Skin epidermis (tissue), 12 donors: ENCODE data around the gene CGRRF1.

ENCODE experiments used
- H3K27ac ChIP-seq, 21 experiments: fragments of 200-600 bp; sonication (generic) in 11 of 21; one replicate each; pipeline ENCODE4 v1.5.0; 2020; ENCODE audit warnings: mild to moderate bottlenecking in 3 of 21, inconsistent platforms in 2 of 21, moderate library complexity in 2 of 21
- H3K4me3 ChIP-seq, 7 experiments: fragments of 200-600 bp; sonication (generic) in 2 of 7; one replicate each; pipeline ENCODE4 v1.5.0; 2020; ENCODE audit warnings: inconsistent platforms in 2 of 7, mild to moderate bottlenecking in 2 of 7, moderate library complexity in 1 of 7

The CGRRF1 gene

GRCh38 chr14:54488646-54489317, 20.9 kb upstream of the CGRRF1 start, which contains the start of gene GMFB:
Gene GMFB (minus strand): TSS chr14:54488980. CDS start chr14:54488927, 53 bp downstream.
- H3K27ac ChIP-seq: peak within 1 kb of the TSS; percentile 92 to 99 (median 97)
- peak within 1 kb of the TSS; percentile 80 to 99 (median 93) for H3K4me3 ChIP-seq

- H3K4me3 ChIP-seq: peak overlapping the region; percentile 80 to 99 (median 93)
- peak overlapping the region in 20 of 21 experiments; percentile 71 to 99 (median 97) for H3K27ac ChIP-seq
These were observed 20.4 kb upstream of the CGRRF1 start for GRCh38 chr14:54489318-54489683.

- Histone ChIP-seq H3K27ac (peak overlapping the region in 18 of 21 experiments; percentile 71 to 99 (median 97)), H3K4me3 (no peak overlapping the region)
These were observed 19.8 kb upstream of the CGRRF1 start for GRCh38 chr14:54489731-54490444.

GRCh38 chr14:54490445-54491175, 19.1 kb upstream of the CGRRF1 start:
- H3K27ac ChIP-seq: peak overlapping the region in 1 of 21 experiments; percentile 99
- H3K4me3 ChIP-seq: no peak overlapping the region

- H3K4me3 ChIP-seq: no peak overlapping the region
These were observed 16.4 kb upstream of the CGRRF1 start for GRCh38 chr14:54493293-54493692.

GRCh38 chr14:54497224-54497623, 12.5 kb upstream of the CGRRF1 start:
- Histone ChIP-seq H3K27ac (no peak overlapping the region), H3K4me3 (no peak overlapping the region)

More at GRCh38 chr14:54493293-54493692, 16.4 kb upstream of the CGRRF1 start:
- no peak overlapping the region for H3K27ac ChIP-seq

- no peak overlapping the region for H3K4me3 ChIP-seq
- no peak overlapping the region for H3K27ac ChIP-seq
These were observed 11.6 kb upstream of the CGRRF1 start for GRCh38 chr14:54498095-54498531.

- Histone ChIP-seq H3K4me3 (no peak overlapping the region), H3K27ac (no peak overlapping the region)
These were observed 11.1 kb upstream of the CGRRF1 start for GRCh38 chr14:54498579-54498978.

- Histone ChIP-seq H3K27ac (no peak overlapping the region), H3K4me3 (no peak overlapping the region)
These were observed 9.0 kb upstream of the CGRRF1 start for GRCh38 chr14:54500744-54501143.

- Histone ChIP-seq H3K27ac (no peak overlapping the region), H3K4me3 (no peak overlapping the region)
These were observed 8.2 kb upstream of the CGRRF1 start for GRCh38 chr14:54501480-54501879.

GRCh38 chr14:54502602-54503001, 7.1 kb upstream of the CGRRF1 start:
- Histone ChIP-seq H3K4me3 (no peak overlapping the region), H3K27ac (no peak overlapping the region)

GRCh38 chr14:54503486-54503885, 6.2 kb upstream of the CGRRF1 start:
- Histone ChIP-seq H3K4me3 (no peak overlapping the region), H3K27ac (no peak overlapping the region)

- H3K4me3 ChIP-seq: no peak overlapping the region
- no peak overlapping the region for H3K27ac ChIP-seq
These were observed 2.7 kb downstream of the CGRRF1 start for GRCh38 chr14:54512393-54512792.

GRCh38 chr14:54515670-54516069, 6.0 kb downstream of the CGRRF1 start:
- H3K4me3 ChIP-seq: no peak overlapping the region
- no peak overlapping the region for H3K27ac ChIP-seq

GRCh38 chr14:54516709-54517108, 7.0 kb downstream of the CGRRF1 start:
- H3K4me3 ChIP-seq: no peak overlapping the region
- no peak overlapping the region for H3K27ac ChIP-seq

- Histone ChIP-seq H3K27ac (no peak overlapping the region), H3K4me3 (no peak overlapping the region)
These were observed 14.7 kb downstream of the CGRRF1 start for GRCh38 chr14:54524410-54524809.

- Histone ChIP-seq H3K27ac (no peak overlapping the region), H3K4me3 (no peak overlapping the region)
These were observed 19.3 kb downstream of the CGRRF1 start for GRCh38 chr14:54528973-54529372.

GRCh38 chr14:54529811-54530210, 20.1 kb downstream of the CGRRF1 start:
- H3K27ac ChIP-seq: no peak overlapping the region
- H3K4me3 ChIP-seq: no peak overlapping the region

- no peak overlapping the region for H3K4me3 ChIP-seq
- H3K27ac ChIP-seq: no peak overlapping the region
These were observed 22.7 kb downstream of the CGRRF1 start for GRCh38 chr14:54532111-54533012.

GRCh38 chr14:54533100-54533499, 23.4 kb downstream of the CGRRF1 start:
- H3K27ac ChIP-seq: no peak overlapping the region

More at GRCh38 chr14:54533100-54533499, 23.4 kb downstream of the CGRRF1 start:
- H3K4me3 ChIP-seq: no peak overlapping the region
